H9 (cell line): ENCODE measurements around the gene JMJD7. TPM values are rescaled to one million over a fixed set of nuclear protein-coding genes. Genes with fewer than 3 reads are reported as not detected.
A peak's percentile ranks its signal among the peaks of the same experiment; 100 is the strongest.

Source experiments
- DNase-seq: peaks from one replicate; pipeline ENCODE4 v3.0.0-alpha.2; 2017
- H2AFZ ChIP-seq: one replicate; pipeline ENCODE4 v1.6.1; 2013; ENCODE audit warnings: mild to moderate bottlenecking, low read length, control low read depth, moderate library complexity
- H2AK5ac ChIP-seq: 2 replicates; pipeline ENCODE4 v1.6.1; 2013; ENCODE audit warnings: low read length, control low read depth, mixed read lengths; ENCODE audit not compliant: insufficient read length
- H2BK120ac ChIP-seq: one replicate; pipeline ENCODE4 v1.6.1; 2013; ENCODE audit warnings: low read depth, mild to moderate bottlenecking, low read length, control low read depth, inconsistent platforms; ENCODE audit not compliant: poor library complexity, severe bottlenecking
- H2BK12ac ChIP-seq: 2 replicates; pipeline ENCODE4 v1.6.1; 2013; ENCODE audit warnings: low read length, control low read depth, mixed read lengths, low read depth; ENCODE audit not compliant: insufficient read length
- H2BK15ac ChIP-seq: 2 replicates; pipeline ENCODE4 v1.6.1; 2013; ENCODE audit warnings: low read depth, low read length, control low read depth
- H2BK20ac ChIP-seq: one replicate; pipeline ENCODE4 v1.6.1; 2013; ENCODE audit warnings: low read depth, mild to moderate bottlenecking, low read length, control low read depth, inconsistent platforms; ENCODE audit not compliant: poor library complexity, severe bottlenecking
- H2BK5ac ChIP-seq: 2 replicates; pipeline ENCODE4 v1.6.1; 2013; ENCODE audit warnings: low read length, control low read depth, mixed read lengths; ENCODE audit not compliant: insufficient read length
- H3K14ac ChIP-seq: 2 replicates; pipeline ENCODE4 v1.6.1; 2013; ENCODE audit warnings: low read length, control low read depth; ENCODE audit not compliant: insufficient read depth
- H3K18ac ChIP-seq: 2 replicates; pipeline ENCODE4 v1.6.1; 2013; ENCODE audit warnings: low read depth, mild to moderate bottlenecking, mixed read lengths, low read length, control low read depth; ENCODE audit not compliant: insufficient read length
- H3K23ac ChIP-seq: 2 replicates; pipeline ENCODE4 v1.6.1; 2013; ENCODE audit warnings: low read length, control low read depth, mixed read lengths, low read depth; ENCODE audit not compliant: insufficient read length
- H3K23me2 ChIP-seq: 2 replicates; pipeline ENCODE4 v1.6.1; 2013; ENCODE audit warnings: low read depth, mild to moderate bottlenecking, mixed read lengths, low read length, control low read depth; ENCODE audit not compliant: insufficient read length, poor library complexity, severe bottlenecking
- H3K27ac ChIP-seq: 2 replicates; pipeline ENCODE4 v1.5.1; 2013; ENCODE audit warnings: low read length, control low read depth, mixed read lengths, low read depth; ENCODE audit not compliant: insufficient read length
- H3K27me3 ChIP-seq: 2 replicates; pipeline ENCODE4 v1.6.1; 2013; ENCODE audit warnings: low read length, control low read depth, inconsistent platforms; ENCODE audit not compliant: insufficient read depth
- H3K4ac ChIP-seq: 2 replicates; pipeline ENCODE4 v1.6.1; 2013; ENCODE audit warnings: low read depth, mild to moderate bottlenecking, control low read depth, inconsistent platforms, low read length, moderate library complexity
- H3K4me1 ChIP-seq: 2 replicates; pipeline ENCODE4 v1.6.1; 2013; ENCODE audit warnings: low read length, control low read depth, inconsistent platforms; ENCODE audit not compliant: insufficient read depth
- H3K4me2 ChIP-seq: 2 replicates; pipeline ENCODE4 v1.6.1; 2013; ENCODE audit warnings: low read length, control low read depth, mixed read lengths; ENCODE audit not compliant: insufficient read length, insufficient read depth
- H3K56ac ChIP-seq: 2 replicates; pipeline ENCODE4 v1.6.1; 2013; ENCODE audit warnings: low read depth, mild to moderate bottlenecking, mixed read lengths, low read length, control low read depth; ENCODE audit not compliant: insufficient read length
- H3K79me1 ChIP-seq: 2 replicates; pipeline ENCODE4 v1.6.1; 2013; ENCODE audit warnings: low read depth, mild to moderate bottlenecking, moderate library complexity, low read length, control low read depth, inconsistent platforms; ENCODE audit not compliant: insufficient read depth, poor library complexity, severe bottlenecking
- H3K79me2 ChIP-seq: 2 replicates; pipeline ENCODE4 v1.6.1; 2013; ENCODE audit warnings: low read length, control low read depth, inconsistent platforms; ENCODE audit not compliant: insufficient read depth
- H3K9ac ChIP-seq: 2 replicates; pipeline ENCODE4 v1.6.1; 2013; ENCODE audit warnings: low read length, control low read depth, mixed read lengths; ENCODE audit not compliant: insufficient read length; ENCODE audit errors: extremely low read depth
- H3K9me3 ChIP-seq: one replicate; pipeline ENCODE4 v1.6.1; 2013; ENCODE audit warnings: low read depth, low read length, inconsistent platforms; ENCODE audit not compliant: control insufficient read depth
- H3T11ph ChIP-seq: one replicate; pipeline ENCODE4 v1.6.1; 2013; ENCODE audit warnings: mild to moderate bottlenecking, low read length, control low read depth, inconsistent platforms
- H4K20me1 ChIP-seq: one replicate; pipeline ENCODE4 v1.6.1; 2013; ENCODE audit not compliant: control insufficient read depth, insufficient read length, insufficient read depth
- H4K5ac ChIP-seq: 2 replicates; pipeline ENCODE4 v1.6.1; 2013; ENCODE audit warnings: low read depth, mild to moderate bottlenecking, mixed read lengths, low read length, control low read depth; ENCODE audit not compliant: insufficient read length
- H4K8ac ChIP-seq: replicated peaks from 2 replicates; pipeline ENCODE4 v1.6.1; 2013; ENCODE audit warnings: low read length, control low read depth, mixed read lengths, low read depth; ENCODE audit not compliant: insufficient read length
- H4K91ac ChIP-seq: 2 replicates; pipeline ENCODE4 v1.6.1; 2013; ENCODE audit warnings: low read depth, mild to moderate bottlenecking, moderate library complexity, mixed read lengths, low read length, control low read depth; ENCODE audit not compliant: insufficient read length
- H3K27ac Mint-ChIP-seq, 3 experiments: 2 replicates in 2 of 3; 3 replicates in 1 of 3; pipeline ENCODE4 v1.8.0; 2020 to 2021; ENCODE audit warnings: mixed read lengths in 3 of 3, mild to moderate bottlenecking in 1 of 3, moderate library complexity in 1 of 3
- H3K27me3 Mint-ChIP-seq: 2 replicates; pipeline ENCODE4 v1.8.0; 2021; ENCODE audit warnings: low read depth, mild to moderate bottlenecking, moderate library complexity, mixed read lengths
- H3K36me3 Mint-ChIP-seq, 3 experiments: 2 replicates in 2 of 3; 3 replicates in 1 of 3; pipeline ENCODE4 v1.8.0; 2020 to 2021; ENCODE audit warnings: low read depth in 3 of 3, mixed read lengths in 3 of 3; ENCODE audit not compliant: insufficient read depth in 1 of 3
- H3K4me1 Mint-ChIP-seq, 2 experiments: 2 replicates each; pipeline ENCODE4 v1.8.0; 2020; ENCODE audit warnings: mixed read lengths in 2 of 2
- H3K4me3 Mint-ChIP-seq, 2 experiments: 2 replicates in 1 of 2; 3 replicates in 1 of 2; pipeline ENCODE4 v1.8.0; 2020 to 2021; ENCODE audit warnings: mild to moderate bottlenecking in 2 of 2, mixed read lengths in 2 of 2, moderate library complexity in 1 of 2
- H3K9me3 Mint-ChIP-seq, 2 experiments: 2 replicates in 1 of 2; 3 replicates in 1 of 2; pipeline ENCODE4 v1.8.0; 2020; ENCODE audit warnings: mild to moderate bottlenecking in 2 of 2, mixed read lengths in 2 of 2, moderate library complexity in 1 of 2
- WGBS: extraction: QIAGEN DNeasy Blood & Tissue Kit; methylation state at CpG from one replicate; pipeline ENCODE4 v1.1.7; 2013; ENCODE audit warnings: missing lambda C conversion rate, low lambda C conversion rate, mixed read lengths; ENCODE audit not compliant: insufficient read length; ENCODE audit errors: extremely low coverage; 5-methylcytosine and 5-hydroxymethylcytosine counted together
- total RNA-seq: library from RNA; stranded (reverse); gene quantifications from 2 replicates; pipeline ENCODE4 v1.2.1, GENCODE V29; 2021
- TF ChIP-seq, protein P1 (sequence below): fragments of 200-600 bp; sonication (generic); conservative IDR thresholded peaks from 3 replicates; pipeline ENCODE4 v1.8.0; 2021; ENCODE audit warnings: antibody characterized with exemption, mild to moderate bottlenecking

JMJD7 gene
- total RNA-seq, 1 experiment from 2014 or later: 13.3 TPM

- Histone ChIP-seq H3K27me3 (no peaks in the 10 kb centered on the region), H2BK5ac (no peak overlapping the region)
Observed at GRCh38 chr15:41782371-41783282, 45.3 kb upstream of the JMJD7 start.

More at GRCh38 chr15:41782371-41783282, 45.3 kb upstream of the JMJD7 start:
- Histone ChIP-seq H3T11ph (no peak overlapping the region), H3K4me2 (no peak overlapping the region), H3K9ac (no peak overlapping the region), H3K79me1 (no peaks in the 10 kb centered on the region), H3K27ac (no peak overlapping the region), H3K18ac (no peak overlapping the region), H2AFZ (no peak overlapping the region), H3K4ac (no peak overlapping the region), H3K79me2 (no peaks in the 10 kb centered on the region), H3K23me2 (no peaks in the 10 kb centered on the region), H3K23ac (no peak overlapping the region), H3K4me1 (peaks cover 8% of the 10 kb centered on the region; the same call in 1 of the 2 replicates), H2AK5ac (no peak overlapping the region), H4K91ac (no peak overlapping the region), H4K8ac (no peak overlapping the region), H3K56ac (no peak overlapping the region), H2BK15ac (no peak overlapping the region), H4K20me1 (no peaks in the 10 kb centered on the region), H2BK12ac (no peak overlapping the region), H2BK120ac (no peak overlapping the region), H2BK20ac (no peak overlapping the region), H3K9me3 (no peaks in the 10 kb centered on the region), H4K5ac (no peak overlapping the region), H3K14ac (no peak overlapping the region)
- no peak overlapping the region for H3K4me3 Mint-ChIP-seq
- no peak for DNase-seq
- H3K4me1 Mint-ChIP-seq: peaks cover 38 to 48% of the 10 kb centered on the region in 2 experiments
- WGBS: no CpG with 5 or more reads among the region's 5 CpGs
- no peaks in the 10 kb centered on the region; the same call in 1 of the 2 replicates for H3K27me3 Mint-ChIP-seq
- TF ChIP-seq, protein P1, sequence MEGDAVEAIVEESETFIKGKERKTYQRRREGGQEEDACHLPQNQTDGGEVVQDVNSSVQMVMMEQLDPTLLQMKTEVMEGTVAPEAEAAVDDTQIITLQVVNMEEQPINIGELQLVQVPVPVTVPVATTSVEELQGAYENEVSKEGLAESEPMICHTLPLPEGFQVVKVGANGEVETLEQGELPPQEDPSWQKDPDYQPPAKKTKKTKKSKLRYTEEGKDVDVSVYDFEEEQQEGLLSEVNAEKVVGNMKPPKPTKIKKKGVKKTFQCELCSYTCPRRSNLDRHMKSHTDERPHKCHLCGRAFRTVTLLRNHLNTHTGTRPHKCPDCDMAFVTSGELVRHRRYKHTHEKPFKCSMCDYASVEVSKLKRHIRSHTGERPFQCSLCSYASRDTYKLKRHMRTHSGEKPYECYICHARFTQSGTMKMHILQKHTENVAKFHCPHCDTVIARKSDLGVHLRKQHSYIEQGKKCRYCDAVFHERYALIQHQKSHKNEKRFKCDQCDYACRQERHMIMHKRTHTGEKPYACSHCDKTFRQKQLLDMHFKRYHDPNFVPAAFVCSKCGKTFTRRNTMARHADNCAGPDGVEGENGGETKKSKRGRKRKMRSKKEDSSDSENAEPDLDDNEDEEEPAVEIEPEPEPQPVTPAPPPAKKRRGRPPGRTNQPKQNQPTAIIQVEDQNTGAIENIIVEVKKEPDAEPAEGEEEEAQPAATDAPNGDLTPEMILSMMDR: no peak
- peak overlapping the region in 1 of 3 experiments; percentile 41; a peak in 3 of 7 replicates for H3K27ac Mint-ChIP-seq
- no peaks in the 10 kb centered on the region for H3K9me3 Mint-ChIP-seq
- H3K36me3 Mint-ChIP-seq: peaks cover 0 to 2% (median 0%) of the 10 kb centered on the region in 3 experiments; a peak in 1 of 7 replicates
